Smooth muscle cell (in vitro differentiated cells): Measurements from ENCODE around the gene KXD1. TPM values are rescaled to one million over a fixed set of nuclear protein-coding genes. Genes with fewer than 3 reads are reported as not detected.

Experiments
- DNase-seq: peaks from one replicate; lab custom pipeline; 2025; ENCODE audit not compliant: unreplicated experiment; lab: John Stamatoyannopoulos, UW
- H2AFZ ChIP-seq: fragments of 200-600 bp; sonication (generic); 2 replicates; pipeline ENCODE4 v1.6.0; 2016; ENCODE audit warnings: antibody characterized with exemption, low read depth, mild to moderate bottlenecking
- H3F3A ChIP-seq: fragments of 200-600 bp; sonication (generic); 2 replicates; pipeline ENCODE4 v1.6.0; 2017; ENCODE audit warnings: antibody characterized with exemption, low read depth
- H3K27ac ChIP-seq: fragments of 200-600 bp; sonication (generic); 2 replicates; pipeline ENCODE4 v1.5.1; 2016; ENCODE audit warnings: low read depth, mild to moderate bottlenecking
- H3K27me3 ChIP-seq: fragments of 200-600 bp; sonication (generic); 2 replicates; pipeline ENCODE4 v1.6.1; 2016; ENCODE audit warnings: low read depth, mild to moderate bottlenecking
- H3K36me3 ChIP-seq: fragments of 200-600 bp; sonication (generic); 2 replicates; pipeline ENCODE4 v1.5.1; 2016; ENCODE audit warnings: low read depth
- H3K4me1 ChIP-seq: fragments of 200-600 bp; sonication (generic); 2 replicates; pipeline ENCODE4 v1.5.1; 2016; ENCODE audit warnings: low read depth
- H3K4me2 ChIP-seq: fragments of 200-600 bp; sonication (generic); 2 replicates; pipeline ENCODE4 v1.6.0; 2016; ENCODE audit warnings: mild to moderate bottlenecking
- H3K4me3 ChIP-seq: fragments of 200-600 bp; sonication (generic); 2 replicates; pipeline ENCODE4 v1.5.1; 2016; ENCODE audit warnings: mild to moderate bottlenecking
- H3K79me2 ChIP-seq: fragments of 200-600 bp; sonication (generic); 2 replicates; pipeline ENCODE4 v1.6.0; 2016; ENCODE audit warnings: low read depth, mild to moderate bottlenecking
- H3K9ac ChIP-seq: fragments of 200-600 bp; sonication (generic); 2 replicates; pipeline ENCODE4 v1.6.0; 2016; ENCODE audit warnings: low read depth
- H3K9me3 ChIP-seq: fragments of 200-600 bp; sonication (generic); replicated peaks from 2 replicates; pipeline ENCODE4 v1.5.1; 2016; ENCODE audit warnings: low read depth
- H4K20me1 ChIP-seq: fragments of 200-600 bp; sonication (generic); 2 replicates; pipeline ENCODE4 v1.6.0; 2016; ENCODE audit warnings: low read depth
- CTCF ChIP-seq: fragments of 200-600 bp; sonication (generic); IDR thresholded peaks from 2 replicates; pipeline ENCODE4 v1.5.1; 2017; ENCODE audit warnings: borderline replicate concordance, mild to moderate bottlenecking, antibody characterized with exemption; ENCODE audit not compliant: insufficient read depth, poor library complexity, severe bottlenecking
- WGBS: methylation state at CpG from one replicate; pipeline ENCODE4 v1.1.7; 2016; ENCODE audit warnings: low lambda C conversion rate; 5-methylcytosine and 5-hydroxymethylcytosine counted together
- polyA plus RNA-seq: library from polyadenylated mRNA; unstranded; fragments of >200 nt; fragmentation: Nextera tagmentation; extraction: Ambion mirVana; gene quantifications from 2 replicates; pipeline ENCODE4 v1.2.1, GENCODE V29; 2016
- total RNA-seq: library from RNA; depleted of rRNA; stranded (reverse); fragments of >200 nt; gene quantifications from 2 replicates; pipeline ENCODE4 v1.2.3, GENCODE V29; 2014

KXD1 gene
- total and polyA plus RNA-seq, 2 experiments from 2014 or later: 75.4 to 134 TPM

GRCh38 chr19:18514800-18515682, 42.6 kb upstream of the KXD1 start:
- H4K20me1 ChIP-seq: peaks cover 100% of the 10 kb centered on the region
- 54% methylated on average over 17 of the region's 17 CpGs for WGBS
- H3K36me3 ChIP-seq: no peaks in the 10 kb centered on the region
- H3K4me1 ChIP-seq: no peaks in the 10 kb centered on the region
- peaks cover 99% of the 10 kb centered on the region for H3K79me2 ChIP-seq
- DNase-seq: no peak
- H3K9ac ChIP-seq: peak overlapping the region; percentile 86
- H2AFZ ChIP-seq: no peak overlapping the region
- peaks cover 5% of the 10 kb centered on the region for H3F3A ChIP-seq
- no peaks in the 10 kb centered on the region for H3K27me3 ChIP-seq
- no peak overlapping the region for H3K4me3 ChIP-seq
- peak overlapping the region; percentile 43 for H3K4me2 ChIP-seq
- no peaks in the 10 kb centered on the region for H3K9me3 ChIP-seq
- no peak for TF ChIP-seq CTCF
- H3K27ac ChIP-seq: peak overlapping the region; percentile 94

- Histone ChIP-seq H3F3A (peaks cover 5% of the 10 kb centered on the region), H4K20me1 (peaks cover 92% of the 10 kb centered on the region), H3K79me2 (peaks cover 94% of the 10 kb centered on the region), H3K27me3 (no peaks in the 10 kb centered on the region), H3K4me2 (no peak overlapping the region), H3K36me3 (no peaks in the 10 kb centered on the region), H3K4me3 (no peak overlapping the region), H3K9ac (no peak overlapping the region), H3K4me1 (no peaks in the 10 kb centered on the region), H2AFZ (no peak overlapping the region), H3K27ac (peak overlapping the region; percentile 94), H3K9me3 (no peaks in the 10 kb centered on the region)
- TF ChIP-seq CTCF: no peak
- DNase-seq: no peak
- WGBS: 94% methylated on average over 5 of the region's 5 CpGs
Observed at GRCh38 chr19:18515959-18516358, 41.7 kb upstream of the KXD1 start.

- Histone ChIP-seq H4K20me1 (peaks cover 75% of the 10 kb centered on the region), H3K4me3 (no peak overlapping the region), H3K9me3 (no peaks in the 10 kb centered on the region), H3K4me1 (no peaks in the 10 kb centered on the region), H3K9ac (no peak overlapping the region), H3F3A (peaks cover 5% of the 10 kb centered on the region), H2AFZ (no peak overlapping the region), H3K79me2 (peaks cover 86% of the 10 kb centered on the region), H3K27ac (no peak overlapping the region), H3K27me3 (no peaks in the 10 kb centered on the region), H3K36me3 (no peaks in the 10 kb centered on the region), H3K4me2 (no peak overlapping the region)
- 98% methylated on average over 4 of the region's 4 CpGs for WGBS
- DNase-seq: no peak
- TF ChIP-seq CTCF: no peak
Observed at GRCh38 chr19:18517606-18518005, 40.1 kb upstream of the KXD1 start.
